ENCODE measurements around the gene ZNF689.

Gene ZNF689

GRCh38 chr16:30585400-30586191 is 24.6 kb downstream of the ZNF689 start, which contains the start of gene ZNF785:
Gene ZNF785 (minus strand): TSS chr16:30585697. CDS start chr16:30585611, 86 bp downstream.
- DNase-seq = peak; percentile 56
- no peaks in the 10 kb centered on the region for H3K79me2 ChIP-seq (ENCODE audit: low read length)
- no peaks in the 10 kb centered on the region for H3K9me2 ChIP-seq (replicated peaks; ENCODE audit: insufficient read depth, low read length)
- no peaks in the 10 kb centered on the region for H3K9me3 ChIP-seq (replicated peaks; ENCODE audit: insufficient read depth, low read length)
- H3K9ac ChIP-seq (ENCODE audit: low read length) = no peak within 1 kb of the TSS; the same call in 1 of the 2 replicates
- no peaks in the 10 kb centered on the region for H3K36me3 ChIP-seq (replicated peaks; ENCODE audit: insufficient read depth, low read length)
- no peak within 1 kb of the TSS for H3K27ac ChIP-seq (ENCODE audit: low read length)
- no peaks in the 10 kb centered on the region for H4K20me1 ChIP-seq (ENCODE audit: insufficient read depth, low read length)
- peak; percentile 24 for TF ChIP-seq CTCF (IDR thresholded peaks at IDR 0.05; ENCODE audit: low read length)
- no peak for TF ChIP-seq EZH2phosphoT487 (IDR thresholded peaks at IDR 0.05; ENCODE audit: low read length)
- TF ChIP-seq EZH2 (optimal IDR thresholded peaks at IDR 0.05; ENCODE audit: low read depth, low read length) = no peak
- H3K4me3 ChIP-seq (ENCODE audit: low read length) = peak within 1 kb of the TSS; percentile 35
- no peaks in the 10 kb centered on the region for H3F3A ChIP-seq (ENCODE audit: insufficient read depth, low read length)
- peak within 1 kb of the TSS; percentile 70 for H3K4me2 ChIP-seq (ENCODE audit: low read depth, low read length)
- H3K4me1 ChIP-seq (ENCODE audit: low read length) = peaks cover 5% of the 10 kb centered on the region; the same call in 1 of the 2 replicates
- H3K27me3 ChIP-seq (replicated peaks; ENCODE audit: insufficient read depth, low read length) = no peaks in the 10 kb centered on the region
- H2AFZ ChIP-seq (ENCODE audit: low read length) = peak within 1 kb of the TSS; percentile 63

GRCh38 chr16:30585022-30585399 is 25.2 kb downstream of the ZNF689 start:
- no peak for DNase-seq
- TF ChIP-seq EZH2phosphoT487 (IDR thresholded peaks at IDR 0.05; ENCODE audit: low read length) (no peak), CTCF (IDR thresholded peaks at IDR 0.05; ENCODE audit: low read length) (no peak), EZH2 (optimal IDR thresholded peaks at IDR 0.05; ENCODE audit: low read depth, low read length) (no peak)
- H2AFZ ChIP-seq (ENCODE audit: low read length) = peak overlapping the region; percentile 63
- no peaks in the 10 kb centered on the region for H3K79me2 ChIP-seq (ENCODE audit: low read length)
- peaks cover 5% of the 10 kb centered on the region; the same call in 1 of the 2 replicates for H3K4me1 ChIP-seq (ENCODE audit: low read length)
- H3K27me3 ChIP-seq (replicated peaks; ENCODE audit: insufficient read depth, low read length) = no peaks in the 10 kb centered on the region
- H3K9me3 ChIP-seq (replicated peaks; ENCODE audit: insufficient read depth, low read length) = no peaks in the 10 kb centered on the region
- H3K9ac ChIP-seq (ENCODE audit: low read length) = no peak overlapping the region
- H3K27ac ChIP-seq (ENCODE audit: low read length) = no peak overlapping the region
- peak overlapping the region; percentile 70; the same call in 1 of the 2 replicates for H3K4me2 ChIP-seq (ENCODE audit: low read depth, low read length)
- H3K9me2 ChIP-seq (replicated peaks; ENCODE audit: insufficient read depth, low read length) = no peaks in the 10 kb centered on the region
- H3K36me3 ChIP-seq (replicated peaks; ENCODE audit: insufficient read depth, low read length) = no peaks in the 10 kb centered on the region
- no peaks in the 10 kb centered on the region for H4K20me1 ChIP-seq (ENCODE audit: insufficient read depth, low read length)
- no peaks in the 10 kb centered on the region for H3F3A ChIP-seq (ENCODE audit: insufficient read depth, low read length)
- H3K4me3 ChIP-seq (ENCODE audit: low read length) = no peak overlapping the region; the same call in 1 of the 2 replicates

- H3K4me3 ChIP-seq (ENCODE audit: low read length) = no peak overlapping the region
- no peak overlapping the region for H3K4me2 ChIP-seq (ENCODE audit: low read depth, low read length)
- H3F3A ChIP-seq (ENCODE audit: insufficient read depth, low read length) = no peaks in the 10 kb centered on the region
- H3K27ac ChIP-seq (ENCODE audit: low read length) = no peak overlapping the region
- H3K79me2 ChIP-seq (ENCODE audit: low read length) = no peaks in the 10 kb centered on the region
- no peak overlapping the region for H3K9ac ChIP-seq (ENCODE audit: low read length)
- H3K9me3 ChIP-seq (replicated peaks; ENCODE audit: insufficient read depth, low read length) = no peaks in the 10 kb centered on the region
- DNase-seq = no peak
- H4K20me1 ChIP-seq (ENCODE audit: insufficient read depth, low read length) = no peaks in the 10 kb centered on the region
- H3K27me3 ChIP-seq (replicated peaks; ENCODE audit: insufficient read depth, low read length) = no peaks in the 10 kb centered on the region
- no peak overlapping the region for H2AFZ ChIP-seq (ENCODE audit: low read length)
- no peaks in the 10 kb centered on the region for H3K36me3 ChIP-seq (replicated peaks; ENCODE audit: insufficient read depth, low read length)
- peaks cover 5% of the 10 kb centered on the region; the same call in 1 of the 2 replicates for H3K4me1 ChIP-seq (ENCODE audit: low read length)
- no peaks in the 10 kb centered on the region for H3K9me2 ChIP-seq (replicated peaks; ENCODE audit: insufficient read depth, low read length)
- TF ChIP-seq EZH2 (optimal IDR thresholded peaks at IDR 0.05; ENCODE audit: low read depth, low read length) = no peak
- TF ChIP-seq CTCF (IDR thresholded peaks at IDR 0.05; ENCODE audit: low read length) = no peak
- no peak for TF ChIP-seq EZH2phosphoT487 (IDR thresholded peaks at IDR 0.05; ENCODE audit: low read length)
Observed at GRCh38 chr16:30582611-30583340, 27.4 kb downstream of the ZNF689 start.
